HG03520 (cell line): ENCODE data around the gene TMC6.
"Not testable (repeated sequence)": the region's sequence is repeated elsewhere in the genome, so short reads cannot be mapped to it uniquely, and the experiment has no call there.

Source experiments
- ATAC-seq: cut with Tn5 transposase; IDR thresholded peaks from one replicate; pipeline ENCODE4 v1.9.1; 2021; ENCODE audit warnings: mild to moderate bottlenecking, moderate library complexity; ENCODE audit not compliant: unreplicated experiment

TMC6 gene

GRCh38 chr17:78081551-78081950 is 47.0 kb downstream of the TMC6 start:
- ATAC-seq, result no peak

GRCh38 chr17:78079253-78079652 is 49.3 kb downstream of the TMC6 start:
- no peak for ATAC-seq

- no peak for ATAC-seq
Measured at GRCh38 chr17:78075545-78075944, 53.0 kb downstream of the TMC6 start.

GRCh38 chr17:78075011-78075410 is 53.5 kb downstream of the TMC6 start:
- no peak for ATAC-seq

GRCh38 chr17:78072961-78073360 is 55.6 kb downstream of the TMC6 start:
- ATAC-seq, result no peak

- ATAC-seq, result no peak
Measured at GRCh38 chr17:78069695-78070094, 58.9 kb downstream of the TMC6 start.

- not testable (repeated sequence) for ATAC-seq
Measured at GRCh38 chr17:78066976-78067375, 61.6 kb downstream of the TMC6 start.

- ATAC-seq, result no peak
Measured at GRCh38 chr17:78064708-78065107, 63.8 kb downstream of the TMC6 start.

GRCh38 chr17:78063489-78063888 is 65.1 kb downstream of the TMC6 start:
- ATAC-seq, result no peak

GRCh38 chr17:78062596-78062995 is 66.0 kb downstream of the TMC6 start:
- ATAC-seq, result no peak
